IMR-90 (cell line): ENCODE measurements around the gene ADAM12. TPM values are rescaled to one million over a fixed set of nuclear protein-coding genes. Genes with fewer than 3 reads are reported as not detected.

ENCODE experiments used
- ATAC-seq: fragments of 200-7000 bp; cut with Tn5 transposase; 2 replicates; pipeline ENCODE4 v1.9.1; 2020; ENCODE audit warnings: low read depth, mild to moderate bottlenecking, moderate library complexity
- BruUV-seq: library from RNA; stranded (reverse); fragments of 400-500 nt; replicated peaks from 2 replicates; lab custom pipeline; 2021; lab: Mats Ljungman, UMichigan
- CTCF ChIA-PET: fragments of 300-600 bp; formaldehyde crosslinking; extraction: SDS; loops from one replicate; lab custom pipeline; 2021; ENCODE audit warnings: antibody characterized with exemption; lab: Yijun Ruan, JAX
- POLR2A ChIA-PET: fragments of 300-600 bp; sonication (Branson Sonifier 250); formaldehyde crosslinking; loops from one replicate; lab custom pipeline; 2022; ENCODE audit warnings: antibody characterized with exemption; ENCODE audit not compliant: unreplicated experiment; lab: Charles Lee
- DNase-seq: peaks from one replicate; pipeline ENCODE4 v3.0.0; 2013
- H2AFZ ChIP-seq: replicated peaks from 2 replicates; pipeline ENCODE3; 2013; ENCODE audit warnings: low read length, mild to moderate bottlenecking; ENCODE audit not compliant: poor library complexity
- H2AK5ac ChIP-seq: 2 replicates; pipeline ENCODE4 v1.6.1; 2013; ENCODE audit warnings: low read depth, low read length, inconsistent platforms
- H2AK9ac ChIP-seq: replicated peaks from 2 replicates; pipeline ENCODE3; 2013; ENCODE audit warnings: mild to moderate bottlenecking, low read depth, low read length, moderate library complexity; ENCODE audit not compliant: poor library complexity
- H2BK120ac ChIP-seq: 2 replicates; pipeline ENCODE4 v1.6.1; 2013; ENCODE audit warnings: low read depth, low read length, inconsistent platforms
- H2BK15ac ChIP-seq: 3 replicates; pipeline ENCODE4 v1.6.1; 2013; ENCODE audit warnings: low read depth, low read length, inconsistent platforms
- H2BK20ac ChIP-seq: 2 replicates; pipeline ENCODE4 v1.6.1; 2013; ENCODE audit warnings: low read depth, mild to moderate bottlenecking, inconsistent platforms, low read length, moderate library complexity
- H2BK5ac ChIP-seq: 2 replicates; pipeline ENCODE4 v1.6.1; 2013; ENCODE audit warnings: mild to moderate bottlenecking, low read depth, low read length, inconsistent platforms; ENCODE audit not compliant: poor library complexity, severe bottlenecking
- H3K14ac ChIP-seq: replicated peaks from 2 replicates; pipeline ENCODE4 v1.6.1; 2013; ENCODE audit warnings: low read depth, low read length, inconsistent platforms
- H3K18ac ChIP-seq: 2 replicates; pipeline ENCODE4 v1.6.1; 2013; ENCODE audit warnings: low read depth, low read length, control low read depth
- H3K23ac ChIP-seq: 2 replicates; pipeline ENCODE4 v1.6.1; 2013; ENCODE audit warnings: low read depth, low read length, inconsistent platforms
- H3K27ac ChIP-seq: 2 replicates; pipeline ENCODE4 v1.5.1; 2013; ENCODE audit warnings: mild to moderate bottlenecking, control low read depth, low read length; ENCODE audit not compliant: insufficient read depth
- H3K27me3 ChIP-seq: 2 replicates; pipeline ENCODE4 v1.6.1; 2013; ENCODE audit warnings: low read length; ENCODE audit not compliant: control insufficient read depth, insufficient read depth
- H3K36me3 ChIP-seq: 2 replicates; pipeline ENCODE4 v1.6.1; 2013; ENCODE audit warnings: low read length, mixed read lengths; ENCODE audit not compliant: control insufficient read depth, insufficient read depth
- H3K4ac ChIP-seq: 2 replicates; pipeline ENCODE4 v1.6.1; 2013; ENCODE audit warnings: low read depth, low read length, inconsistent platforms
- H3K4me1 ChIP-seq: 2 replicates; pipeline ENCODE4 v1.6.1; 2013; ENCODE audit warnings: low read length, mixed read lengths; ENCODE audit not compliant: control insufficient read depth, insufficient read depth
- H3K4me2 ChIP-seq: 2 replicates; pipeline ENCODE4 v1.6.1; 2013; ENCODE audit warnings: low read depth, mild to moderate bottlenecking, control low read depth, low read length, moderate library complexity
- H3K4me3 ChIP-seq: 2 replicates; pipeline ENCODE4 v1.5.1; 2013; ENCODE audit warnings: low read depth, mild to moderate bottlenecking, control low read depth, low read length, moderate library complexity; ENCODE audit not compliant: insufficient read depth
- H3K56ac ChIP-seq: 2 replicates; pipeline ENCODE4 v1.6.1; 2013; ENCODE audit warnings: low read length, inconsistent platforms; ENCODE audit not compliant: insufficient read depth; ENCODE audit errors: extremely low read depth
- H3K79me1 ChIP-seq, 2 experiments: 2 replicates each; pipeline ENCODE4 v1.6.1; 2013; ENCODE audit warnings: low read length in 2 of 2, inconsistent platforms in 1 of 2, low read depth in 1 of 2
- H3K9ac ChIP-seq: 2 replicates; pipeline ENCODE4 v1.6.1; 2013; ENCODE audit warnings: low read depth, low read length, control low read depth
- H3K9me1 ChIP-seq: 2 replicates; pipeline ENCODE4 v1.6.1; 2013; ENCODE audit warnings: low read length, inconsistent platforms; ENCODE audit not compliant: insufficient read depth
- H3K9me3 ChIP-seq: 2 replicates; pipeline ENCODE4 v1.6.1; 2013; ENCODE audit warnings: low read length; ENCODE audit not compliant: control insufficient read depth, insufficient read depth
- H4K20me1 ChIP-seq: 2 replicates; pipeline ENCODE4 v1.6.1; 2013; ENCODE audit warnings: low read length, inconsistent platforms; ENCODE audit not compliant: insufficient read depth
- H4K5ac ChIP-seq: 2 replicates; pipeline ENCODE4 v1.6.1; 2013; ENCODE audit warnings: mild to moderate bottlenecking, low read depth, low read length, control low read depth
- H4K8ac ChIP-seq, 2 experiments: 2 replicates each; pipeline ENCODE4 v1.6.1; 2013; ENCODE audit warnings: low read depth in 2 of 2, low read length in 2 of 2, control low read depth in 1 of 2, inconsistent platforms in 1 of 2
- H4K91ac ChIP-seq: 2 replicates; pipeline ENCODE4 v1.6.1; 2013; ENCODE audit warnings: low read depth, low read length, inconsistent platforms; ENCODE audit not compliant: insufficient read depth
- BHLHE40 ChIP-seq: fragments of 150-350 bp; IDR thresholded peaks from 2 replicates; pipeline ENCODE4 v1.6.1; 2016; ENCODE audit warnings: mild to moderate bottlenecking, low read depth, low read length
- CEBPB ChIP-seq: IDR thresholded peaks from 2 replicates; pipeline ENCODE4 v1.6.1; 2012; ENCODE audit warnings: low read depth, low read length, improper control_type of control experiment
- CHD1 ChIP-seq: IDR thresholded peaks from 2 replicates; pipeline ENCODE4 v1.6.1; 2012; ENCODE audit warnings: low read depth, low read length, improper control_type of control experiment
- CTCF ChIP-seq: conservative IDR thresholded peaks from 2 replicates; pipeline ENCODE4 v1.5.1; 2012; ENCODE audit warnings: mild to moderate bottlenecking, low read depth, low read length, improper control_type of control experiment
- ELK1 ChIP-seq: fragments of 150-350 bp; IDR thresholded peaks from 2 replicates; pipeline ENCODE4 v1.6.1; 2016; ENCODE audit warnings: low read depth, mild to moderate bottlenecking, low read length, moderate library complexity, borderline replicate concordance
- FOS ChIP-seq: fragments of 150-350 bp; IDR thresholded peaks from 2 replicates; pipeline ENCODE4 v1.6.1; 2016; ENCODE audit warnings: low read depth, low read length
- MAFK ChIP-seq: IDR thresholded peaks from 2 replicates; pipeline ENCODE4 v1.6.1; 2012; ENCODE audit warnings: low read depth, low read length, improper control_type of control experiment
- MAZ ChIP-seq: IDR thresholded peaks from 2 replicates; pipeline ENCODE4 v1.6.1; 2012; ENCODE audit warnings: low read depth, mild to moderate bottlenecking, low read length, improper control_type of control experiment, moderate library complexity, borderline replicate concordance
- MXI1 ChIP-seq: IDR thresholded peaks from 2 replicates; pipeline ENCODE4 v1.6.1; 2012; ENCODE audit warnings: low read depth, mild to moderate bottlenecking, low read length, moderate library complexity, borderline replicate concordance
- NFE2L2 ChIP-seq: fragments of 150-350 bp; IDR thresholded peaks from 2 replicates; pipeline ENCODE4 v1.6.1; 2016; ENCODE audit warnings: low read depth, mild to moderate bottlenecking, low read length
- POLR2A ChIP-seq: IDR thresholded peaks from 2 replicates; pipeline ENCODE4 v1.6.1; 2012; ENCODE audit warnings: mild to moderate bottlenecking, low read depth, low read length
- RAD21 ChIP-seq: IDR thresholded peaks from 2 replicates; pipeline ENCODE4 v1.6.1; 2012; ENCODE audit warnings: low read length, improper control_type of control experiment
- RCOR1 ChIP-seq: IDR thresholded peaks from 2 replicates; pipeline ENCODE4 v1.6.1; 2012; ENCODE audit warnings: mild to moderate bottlenecking, low read length, improper control_type of control experiment; ENCODE audit not compliant: insufficient replicate concordance
- RFX5 ChIP-seq: IDR thresholded peaks from 2 replicates; pipeline ENCODE4 v1.8.0; 2012; ENCODE audit warnings: low read depth, mild to moderate bottlenecking, low read length, moderate library complexity
- SMC3 ChIP-seq: fragments of 150-350 bp; IDR thresholded peaks from 2 replicates; pipeline ENCODE4 v1.6.1; 2016; ENCODE audit warnings: low read depth, mild to moderate bottlenecking, antibody characterized with exemption, low read length, moderate library complexity
- USF2 ChIP-seq: fragments of 150-350 bp; IDR thresholded peaks from 2 replicates; pipeline ENCODE4 v1.6.1; 2017; ENCODE audit warnings: mild to moderate bottlenecking, antibody characterized with exemption, low read length, low read depth
- WGBS, 2 experiments: methylation state at CpG; one replicate each; pipeline versions ENCODE4 v1.1.5 to v1.1.7; 2013; ENCODE audit warnings: missing lambda C conversion rate in 2 of 2; ENCODE audit not compliant: insufficient read length in 1 of 2; ENCODE audit errors: extremely low coverage in 2 of 2; 5-methylcytosine and 5-hydroxymethylcytosine counted together
- dilution Hi-C: fragments of 300-500 bp; cut with HindIII; formaldehyde crosslinking; loops from one replicate; pipeline ENCODE4 v1.14.3; 2018; ENCODE audit warnings: low sequenced_read_pairs; ENCODE audit not compliant: unreplicated experiment
- in situ Hi-C: fragments of 300-500 bp; cut with MboI; formaldehyde crosslinking; loops from 3 replicates; pipeline ENCODE4 v1.14.3; 2019; ENCODE audit warnings: low sequenced_read_pairs, inconsistent platforms, mixed read lengths
- intact Hi-C: fragments of 100-400 bp; cut with micrococcal nuclease; formaldehyde crosslinking; loops from 2 replicates; pipeline ENCODE4 v1.10.0; 2022
- polyA plus RNA-seq, 3 experiments: library from polyadenylated mRNA; depleted of rRNA; stranded (reverse); fragments of >200 nt; gene quantifications; 2 replicates each; pipeline ENCODE4 v1.2.3, GENCODE V29; 2012; ENCODE audit warnings: low replicate concordance in 1 of 3
- total RNA-seq: library from RNA; depleted of rRNA; stranded (reverse); fragments of >200 nt; gene quantifications from 2 replicates; pipeline ENCODE4 v1.2.3, GENCODE V29; 2012

The ADAM12 gene
- total and polyA plus RNA-seq, 2 of the 4 experiments (the other 2 are of a cell fraction): 9.6 to 10.2 TPM

GRCh38 chr10:126108693-126109092 lies 279.6 kb downstream of the ADAM12 start:
- ChIA-PET POLR2A (interaction anchor here (0.5 kb wide), 1 partner anchor 87 kb away, joined by 3 read pairs; no protein-coding TSS in a partner anchor), CTCF (no interaction called here)
- no peaks in the 10 kb centered on the region for H3K9me3 ChIP-seq
- no peak overlapping the region for H2BK5ac ChIP-seq
- DNase-seq (no peak), ATAC-seq (no peak)
- H2BK20ac ChIP-seq: no peak overlapping the region
- dilution Hi-C loops (no loop called here), in situ Hi-C loops (no loop called here), intact Hi-C loops (no loop called here)
- no peak overlapping the region for H4K91ac ChIP-seq
- H3K9me1 ChIP-seq: 0 out of 2 replicates have a peak, but pooled peaks cover under 1% of the 10 kb centered on the region
- no peaks in the 10 kb centered on the region for H3K79me1 ChIP-seq
- no peak overlapping the region for H3K4me3 ChIP-seq
- H3K4me1 ChIP-seq: no peaks in the 10 kb centered on the region
- H3K4ac ChIP-seq: no peak overlapping the region
- no peaks in the 10 kb centered on the region for H3K36me3 ChIP-seq
- no TSS peak for BruUV-seq
- no peak overlapping the region for H3K27ac ChIP-seq
- no peak overlapping the region for H3K14ac ChIP-seq
- no peak overlapping the region for H4K8ac ChIP-seq
- no peak overlapping the region for H3K9ac ChIP-seq
- H3K4me2 ChIP-seq: no peak overlapping the region
- no peak for TF ChIP-seq RAD21
- TF ChIP-seq CHD1: no peak
- no peak for TF ChIP-seq RCOR1
- TF ChIP-seq FOS: no peak
- TF ChIP-seq ELK1: no peak
- no peak for TF ChIP-seq MAZ
- TF ChIP-seq CEBPB: no peak
- TF ChIP-seq BHLHE40: no peak
- no peak for TF ChIP-seq MXI1
- no peak for TF ChIP-seq MAFK
- TF ChIP-seq USF2: no peak
- no peak for TF ChIP-seq RFX5
- no peak for TF ChIP-seq NFE2L2
- no peak for TF ChIP-seq SMC3
- no peak for TF ChIP-seq POLR2A
- TF ChIP-seq CTCF: no peak
- no peak overlapping the region for H2BK15ac ChIP-seq
- no peak overlapping the region for H3K56ac ChIP-seq
- H2BK120ac ChIP-seq: no peak overlapping the region
- no peak overlapping the region for H4K5ac ChIP-seq
- H3K18ac ChIP-seq: no peak overlapping the region
- no peak overlapping the region for H3K23ac ChIP-seq
- no peaks in the 10 kb centered on the region; the same call in 1 of the 2 replicates for H3K27me3 ChIP-seq
- no peak overlapping the region for H2AK5ac ChIP-seq
- no CpG with 5 or more reads among the region's 4 CpGs for WGBS, 2 experiments
- H2AK9ac ChIP-seq: no peak overlapping the region
- H2AFZ ChIP-seq: no peak overlapping the region
- H4K20me1 ChIP-seq: no peaks in the 10 kb centered on the region
